ENCODE measurements around the gene RNF115.

Gene RNF115

GRCh38 chr1:145784409-145784808, 39.5 kb downstream of the RNF115 start:
- no peaks in the 10 kb centered on the region for H3K4me1 Mint-ChIP-seq
- no peak for TF ChIP-seq CTCF (IDR thresholded peaks at IDR 0.05; ENCODE audit: unreplicated experiment in 3 of 3)
- no peak overlapping the region for H3K4me3 Mint-ChIP-seq
- peaks cover 39% of the 10 kb centered on the region for H3K36me3 Mint-ChIP-seq (ENCODE audit: low read depth)
- no peak overlapping the region for H3K27ac Mint-ChIP-seq
- no peaks in the 10 kb centered on the region for H3K9me3 Mint-ChIP-seq
- no peaks in the 10 kb centered on the region for H3K27me3 Mint-ChIP-seq (ENCODE audit: low read depth)

GRCh38 chr1:145782272-145783099, 41.4 kb downstream of the RNF115 start:
- no peak for TF ChIP-seq CTCF (IDR thresholded peaks at IDR 0.05; ENCODE audit: unreplicated experiment in 3 of 3)
- Mint-ChIP-seq H3K9me3 (no peaks in the 10 kb centered on the region), H3K27me3 (ENCODE audit: low read depth) (no peaks in the 10 kb centered on the region), H3K36me3 (ENCODE audit: low read depth) (peaks cover 31% of the 10 kb centered on the region), H3K27ac (no peak overlapping the region), H3K4me1 (no peaks in the 10 kb centered on the region), H3K4me3 (no peak overlapping the region)

GRCh38 chr1:145778146-145778540, 45.8 kb downstream of the RNF115 start:
- Mint-ChIP-seq H3K4me1 (no peaks in the 10 kb centered on the region), H3K9me3 (no peaks in the 10 kb centered on the region), H3K4me3 (no peak overlapping the region)

GRCh38 chr1:145777357-145778145, 46.3 kb downstream of the RNF115 start:
- Mint-ChIP-seq H3K36me3 (ENCODE audit: low read depth) (peaks cover 40% of the 10 kb centered on the region), H3K4me3 (no peak overlapping the region), H3K27me3 (ENCODE audit: low read depth) (no peaks in the 10 kb centered on the region), H3K4me1 (no peaks in the 10 kb centered on the region), H3K9me3 (no peaks in the 10 kb centered on the region), H3K27ac (no peak overlapping the region)
- TF ChIP-seq CTCF (IDR thresholded peaks at IDR 0.05; ENCODE audit: unreplicated experiment in 3 of 3) = no peak

More at GRCh38 chr1:145778146-145778540, 45.8 kb downstream of the RNF115 start:
- Mint-ChIP-seq H3K27ac (no peak overlapping the region), H3K36me3 (ENCODE audit: low read depth) (peaks cover 34% of the 10 kb centered on the region), H3K27me3 (ENCODE audit: low read depth) (no peaks in the 10 kb centered on the region)
- no peak for TF ChIP-seq CTCF (IDR thresholded peaks at IDR 0.05; ENCODE audit: unreplicated experiment in 3 of 3)

GRCh38 chr1:145773423-145773822, 50.5 kb downstream of the RNF115 start:
- no peak for TF ChIP-seq CTCF (IDR thresholded peaks at IDR 0.05; ENCODE audit: unreplicated experiment in 3 of 3)
- H3K4me1 Mint-ChIP-seq = no peaks in the 10 kb centered on the region
- no peak overlapping the region for H3K27ac Mint-ChIP-seq

More at GRCh38 chr1:145773423-145773822, 50.5 kb downstream of the RNF115 start:
- no peaks in the 10 kb centered on the region for H3K9me3 Mint-ChIP-seq
- H3K36me3 Mint-ChIP-seq (ENCODE audit: low read depth) = peaks cover 66% of the 10 kb centered on the region
- no peaks in the 10 kb centered on the region for H3K27me3 Mint-ChIP-seq (ENCODE audit: low read depth)
- no peak overlapping the region for H3K4me3 Mint-ChIP-seq
